PFSK-1 (cell line): ENCODE data around the gene SF3A1.

Source experiments
- FOXP2 ChIP-seq: optimal IDR thresholded peaks from 2 replicates; pipeline ENCODE3; 2011; ENCODE audit warnings: borderline replicate concordance, control low read depth, inconsistent platforms; ENCODE audit not compliant: insufficient read depth; ENCODE audit errors: extremely low read length, extremely low read depth
- POLR2AphosphoS5 ChIP-seq: IDR thresholded peaks from 2 replicates; pipeline ENCODE4 v1.6.1; 2012; ENCODE audit warnings: low read depth, mild to moderate bottlenecking, control low read depth, low read length, moderate library complexity
- REST ChIP-seq, 2 experiments: IDR thresholded peaks; 2 replicates each; pipeline versions ENCODE4 v1.6.1 to v1.8.0; 2011 to 2012; ENCODE audit warnings: low read depth in 2 of 2, low read length in 2 of 2, control low read depth in 1 of 2, inconsistent platforms in 1 of 2, mild to moderate bottlenecking in 1 of 2, moderate library complexity in 1 of 2; ENCODE audit not compliant: insufficient read depth in 1 of 2
- SIN3A ChIP-seq: IDR thresholded peaks from 2 replicates; pipeline ENCODE4 v1.6.1; 2012; ENCODE audit warnings: mild to moderate bottlenecking, low read length, moderate library complexity, borderline replicate concordance; ENCODE audit not compliant: insufficient read depth
- TAF1 ChIP-seq: IDR thresholded peaks from 2 replicates; pipeline ENCODE4 v1.6.1; 2012; ENCODE audit warnings: low read length, control low read depth, borderline replicate concordance; ENCODE audit not compliant: insufficient read depth

GRCh38 chr22:30333707-30334087 lies 23.0 kb downstream of the SF3A1 start:
- TF ChIP-seq POLR2AphosphoS5 (no peak), TAF1 (no peak), REST (IDR thresholded peaks at IDR 0.05; ENCODE audit: insufficient read depth in 1 of 2, low read depth in 2 of 2, low read length in 2 of 2) (no peak), SIN3A (no peak), FOXP2 (no peak)
